Coronary artery (tissue), 2 donors: ENCODE data around the gene ENTPD1.
"Not testable (repeated sequence)": the region's sequence is repeated elsewhere in the genome, so short reads cannot be mapped to it uniquely, and the experiment has no call there.

Experiments
- DNase-seq: peaks from one replicate; pipeline ENCODE4 v3.0.0-alpha.2; 2017; ENCODE audit warnings: low spot score
- H3K27ac ChIP-seq, 2 donors: fragments of 200-600 bp; sonication (generic); one replicate each; pipeline ENCODE4 v1.5.1; 2016 to 2019
- H3K4me3 ChIP-seq: fragments of 200-600 bp; sonication (generic); 2 replicates; pipeline ENCODE4 v1.5.1; 2016; ENCODE audit warnings: mild to moderate bottlenecking, moderate library complexity
- CTCF ChIP-seq: fragments of 200-600 bp; sonication (generic); IDR thresholded peaks from one replicate; pipeline ENCODE4 v1.5.1; 2019; ENCODE audit warnings: antibody characterized with exemption

Gene ENTPD1

GRCh38 chr10:95759233-95759826 lies 3.4 kb downstream of the ENTPD1 start:
- H3K27ac ChIP-seq = peak overlapping the region; percentile 70 to 82
- DNase-seq = no peak
- TF ChIP-seq CTCF = no peak
- peak overlapping the region; percentile 14 for H3K4me3 ChIP-seq

- TF ChIP-seq CTCF = no peak
- DNase-seq = no peak
- no peak overlapping the region for H3K4me3 ChIP-seq
- H3K27ac ChIP-seq = peak overlapping the region in 1 of 2 donors; percentile 55
Observed at GRCh38 chr10:95761939-95762492, 6.1 kb downstream of the ENTPD1 start.

- no peak for DNase-seq
- Histone ChIP-seq H3K27ac (peak overlapping the region; percentile 15 to 43), H3K4me3 (no peak overlapping the region)
- TF ChIP-seq CTCF = no peak
Observed at GRCh38 chr10:95767884-95768556, 12.1 kb downstream of the ENTPD1 start.

- Histone ChIP-seq H3K27ac (peak overlapping the region in 1 of 2 donors; percentile 39), H3K4me3 (no peak overlapping the region)
- DNase-seq = no peak
- no peak for TF ChIP-seq CTCF
Observed at GRCh38 chr10:95770084-95770720, 14.2 kb downstream of the ENTPD1 start.

- not testable (repeated sequence) for DNase-seq, H3K27ac ChIP-seq, H3K4me3 ChIP-seq
Observed at GRCh38 chr10:95773454-95773853, 17.5 kb downstream of the ENTPD1 start.

GRCh38 chr10:95777638-95778037 lies 21.7 kb downstream of the ENTPD1 start:
- DNase-seq, H3K27ac ChIP-seq, H3K4me3 ChIP-seq: not testable (repeated sequence)

- TF ChIP-seq CTCF = no peak
- no peak overlapping the region for H3K4me3 ChIP-seq
- peak overlapping the region; percentile 58 to 67 for H3K27ac ChIP-seq
- no peak for DNase-seq
Observed at GRCh38 chr10:95782318-95782717, 26.4 kb downstream of the ENTPD1 start.

- peak overlapping the region in 1 of 2 donors; percentile 67 for H3K27ac ChIP-seq
- no peak overlapping the region for H3K4me3 ChIP-seq
- no peak for TF ChIP-seq CTCF
- DNase-seq = no peak
Observed at GRCh38 chr10:95783741-95784140, 27.8 kb downstream of the ENTPD1 start.
